HFFc6 (cell line): ENCODE measurements around the gene ABCB7. TPM values are rescaled to one million over a fixed set of nuclear protein-coding genes. Genes with fewer than 3 reads are reported as not detected.
"Not testable (repeated sequence)": the region's sequence is repeated elsewhere in the genome, so short reads cannot be mapped to it uniquely, and the experiment has no call there.

Experiments
- DNase-seq: peaks from one replicate; pipeline ENCODE4 v3.0.0-alpha.2; 2018
- H3K27ac Mint-ChIP-seq: 2 replicates; pipeline ENCODE4 v1.8.0; 2020; ENCODE audit warnings: mild to moderate bottlenecking, mixed read lengths
- H3K27me3 Mint-ChIP-seq: 2 replicates; pipeline ENCODE4 v1.8.0; 2021; ENCODE audit warnings: mild to moderate bottlenecking, moderate library complexity, mixed read lengths; ENCODE audit not compliant: insufficient read depth
- H3K36me3 Mint-ChIP-seq: 2 replicates; pipeline ENCODE4 v1.8.0; 2021; ENCODE audit warnings: low read depth, mixed read lengths
- H3K4me1 Mint-ChIP-seq: 2 replicates; pipeline ENCODE4 v1.8.0; 2020; ENCODE audit warnings: low read depth, mixed read lengths
- H3K4me3 Mint-ChIP-seq: 2 replicates; pipeline ENCODE4 v1.8.0; 2020; ENCODE audit warnings: mild to moderate bottlenecking, moderate library complexity, mixed read lengths
- H3K9me3 Mint-ChIP-seq: 2 replicates; pipeline ENCODE4 v1.8.0; 2020; ENCODE audit warnings: mild to moderate bottlenecking, mixed read lengths
- CTCF ChIP-seq: fragments of 200-600 bp; sonication (generic); IDR thresholded peaks from 2 replicates; pipeline ENCODE4 v1.5.0; 2021; ENCODE audit warnings: antibody characterized with exemption, mild to moderate bottlenecking
- long read RNA-seq: library from polyadenylated mRNA; unstranded; transcript quantifications from one replicate; pipeline ENCODE4 v2.0.0, GENCODE V29; 2019
- total RNA-seq, 6 experiments: library from RNA; stranded (reverse); fragmentation: NEBNext Ultra II Directional; extraction: Animal tissue kit (Norgen Biotek cat#: 25700); gene quantifications; 2 replicates in 1 of 6; 3 replicates in 5 of 6; pipeline ENCODE4 v1.2.3, GENCODE V29; 2021

ABCB7 gene
- total RNA-seq = 10 to 100 TPM; 15.0 to 16.7 (median 15.5) TPM
- long read RNA-seq, full-length matches to known transcripts = 13 of 16 reads
- long read RNA-seq, partial matches to known transcripts = 2 of 16 reads
- long read RNA-seq, other reads (novel, unspliced or antisense) = 1 of 16 reads

- Mint-ChIP-seq H3K27ac (peak within 1 kb of the TSS; percentile 99), H3K4me3 (peak within 1 kb of the TSS; percentile 93), H3K4me1 (peaks cover 27% of the 10 kb centered on the region), H3K27me3 (no peaks in the 10 kb centered on the region), H3K36me3 (no peaks in the 10 kb centered on the region), H3K9me3 (no peaks in the 10 kb centered on the region)
- TF ChIP-seq CTCF = peak; percentile 48; the same call in 1 of the 2 replicates
- peak; percentile 63 for DNase-seq
Observed at GRCh38 chrX:75155827-75156525, at the start of gene ABCB7. TSS of gene ABCB7 (minus strand) at chrX:75156283. CDS start at chrX:75156272, 11 bp downstream.

GRCh38 chrX:75188415-75189206, 32.5 kb upstream of the ABCB7 start:
- not testable (repeated sequence) for H3K27me3 Mint-ChIP-seq, DNase-seq, H3K4me3 Mint-ChIP-seq, H3K27ac Mint-ChIP-seq, H3K4me1 Mint-ChIP-seq, H3K9me3 Mint-ChIP-seq, H3K36me3 Mint-ChIP-seq

GRCh38 chrX:75181721-75182120, 25.6 kb upstream of the ABCB7 start:
- H3K9me3 Mint-ChIP-seq = peaks cover 4% of the 10 kb centered on the region; the same call in 1 of the 2 replicates

GRCh38 chrX:75179536-75180293, 23.6 kb upstream of the ABCB7 start:
- not testable (repeated sequence) for H3K27ac Mint-ChIP-seq, H3K27me3 Mint-ChIP-seq, H3K9me3 Mint-ChIP-seq, H3K4me1 Mint-ChIP-seq, DNase-seq, H3K36me3 Mint-ChIP-seq, H3K4me3 Mint-ChIP-seq

More at GRCh38 chrX:75181721-75182120, 25.6 kb upstream of the ABCB7 start:
- Mint-ChIP-seq H3K27me3 (no peaks in the 10 kb centered on the region; the same call in 1 of the 2 replicates), H3K4me1 (peaks cover 6% of the 10 kb centered on the region; the same call in 1 of the 2 replicates), H3K4me3 (no peak overlapping the region), H3K27ac (peak overlapping the region; percentile 22), H3K36me3 (no peaks in the 10 kb centered on the region; the same call in 1 of the 2 replicates)
- TF ChIP-seq CTCF = no peak
- peak; percentile 72 for DNase-seq

GRCh38 chrX:75172257-75172890, 16.3 kb upstream of the ABCB7 start:
- not testable (repeated sequence) for H3K4me3 Mint-ChIP-seq, H3K4me1 Mint-ChIP-seq, DNase-seq, H3K36me3 Mint-ChIP-seq, H3K27me3 Mint-ChIP-seq, H3K27ac Mint-ChIP-seq, H3K9me3 Mint-ChIP-seq

- Mint-ChIP-seq H3K4me1 (peaks cover 27% of the 10 kb centered on the region), H3K36me3 (no peaks in the 10 kb centered on the region), H3K4me3 (no peak overlapping the region), H3K9me3 (no peaks in the 10 kb centered on the region), H3K27ac (no peak overlapping the region), H3K27me3 (no peaks in the 10 kb centered on the region)
- no peak for DNase-seq
- no peak for TF ChIP-seq CTCF
Observed at GRCh38 chrX:75158054-75158453, 2.0 kb upstream of the ABCB7 start.
